ENCODE measurements around the gene INTS4.
"Not testable (repeated sequence)": the region's sequence is repeated elsewhere in the genome, so short reads cannot be mapped to it uniquely, and the experiment has no call there.

Gene INTS4

GRCh38 chr11:78033040-78033439 lies 38.6 kb upstream of the INTS4 start:
- Mint-ChIP-seq H3K27me3 (peaks cover 2% of the 10 kb centered on the region), H3K4me1 (ENCODE audit: low read depth) (peaks cover 7% of the 10 kb centered on the region), H3K9me3 (no peaks in the 10 kb centered on the region), H3K4me3 (no peak overlapping the region), H3K36me3 (ENCODE audit: low read depth) (no peaks in the 10 kb centered on the region), H3K27ac (no peak overlapping the region)
- intact Hi-C loops (cut with micrococcal nuclease), result no loop called here

GRCh38 chr11:78032090-78032489 lies 37.6 kb upstream of the INTS4 start:
- intact Hi-C loops (cut with micrococcal nuclease), result no loop called here
- no peak overlapping the region for H3K27ac Mint-ChIP-seq
- H3K36me3 Mint-ChIP-seq (ENCODE audit: low read depth), result no peaks in the 10 kb centered on the region
- H3K27me3 Mint-ChIP-seq, result peaks cover 2% of the 10 kb centered on the region
- no peaks in the 10 kb centered on the region for H3K9me3 Mint-ChIP-seq
- H3K4me3 Mint-ChIP-seq, result no peak overlapping the region
- peaks cover 3% of the 10 kb centered on the region for H3K4me1 Mint-ChIP-seq (ENCODE audit: low read depth)

GRCh38 chr11:78031629-78032028 lies 37.2 kb upstream of the INTS4 start:
- H3K4me1 Mint-ChIP-seq (ENCODE audit: low read depth), result no peaks in the 10 kb centered on the region
- H3K4me3 Mint-ChIP-seq, result no peak overlapping the region
- peaks cover 2% of the 10 kb centered on the region for H3K27me3 Mint-ChIP-seq
- intact Hi-C loops (cut with micrococcal nuclease), result no loop called here
- no peak overlapping the region for H3K27ac Mint-ChIP-seq
- no peaks in the 10 kb centered on the region for H3K36me3 Mint-ChIP-seq (ENCODE audit: low read depth)
- no peaks in the 10 kb centered on the region for H3K9me3 Mint-ChIP-seq

- intact Hi-C loops (cut with micrococcal nuclease), result no loop called here
- H3K27me3 Mint-ChIP-seq, result peaks cover 2% of the 10 kb centered on the region
- H3K9me3 Mint-ChIP-seq, result no peaks in the 10 kb centered on the region
- no peaks in the 10 kb centered on the region for H3K4me1 Mint-ChIP-seq (ENCODE audit: low read depth)
- no peaks in the 10 kb centered on the region for H3K36me3 Mint-ChIP-seq (ENCODE audit: low read depth)
- H3K4me3 Mint-ChIP-seq, result no peak overlapping the region
- no peak overlapping the region for H3K27ac Mint-ChIP-seq
These were observed 36.2 kb upstream of the INTS4 start for GRCh38 chr11:78030429-78031325.

GRCh38 chr11:78028423-78028822 lies 34.0 kb upstream of the INTS4 start:
- H3K27ac Mint-ChIP-seq; H3K4me1 Mint-ChIP-seq (ENCODE audit: low read depth); H3K9me3 Mint-ChIP-seq; H3K27me3 Mint-ChIP-seq; H3K36me3 Mint-ChIP-seq (ENCODE audit: low read depth); intact Hi-C loops (cut with micrococcal nuclease); H3K4me3 Mint-ChIP-seq: not testable (repeated sequence)

GRCh38 chr11:78027759-78028158 lies 33.3 kb upstream of the INTS4 start:
- Mint-ChIP-seq H3K36me3 (ENCODE audit: low read depth) (no peaks in the 10 kb centered on the region), H3K4me1 (ENCODE audit: low read depth) (peaks cover 3% of the 10 kb centered on the region), H3K27ac (no peak overlapping the region), H3K4me3 (no peak overlapping the region), H3K9me3 (no peaks in the 10 kb centered on the region), H3K27me3 (peaks cover 14% of the 10 kb centered on the region)
- intact Hi-C loops (cut with micrococcal nuclease), result no loop called here

- no peak overlapping the region for H3K4me3 Mint-ChIP-seq
- intact Hi-C loops (cut with micrococcal nuclease), result no loop called here
- H3K9me3 Mint-ChIP-seq, result no peaks in the 10 kb centered on the region
- peaks cover 23% of the 10 kb centered on the region for H3K27me3 Mint-ChIP-seq
- no peaks in the 10 kb centered on the region for H3K36me3 Mint-ChIP-seq (ENCODE audit: low read depth)
- H3K27ac Mint-ChIP-seq, result no peak overlapping the region
- H3K4me1 Mint-ChIP-seq (ENCODE audit: low read depth), result peaks cover 8% of the 10 kb centered on the region
These were observed 30.9 kb upstream of the INTS4 start for GRCh38 chr11:78025378-78025777.

- no peaks in the 10 kb centered on the region for H3K36me3 Mint-ChIP-seq (ENCODE audit: low read depth)
- no peak overlapping the region for H3K27ac Mint-ChIP-seq
- intact Hi-C loops (cut with micrococcal nuclease), result no loop called here
- H3K27me3 Mint-ChIP-seq, result peaks cover 24% of the 10 kb centered on the region
- no peaks in the 10 kb centered on the region for H3K9me3 Mint-ChIP-seq
- peaks cover 8% of the 10 kb centered on the region for H3K4me1 Mint-ChIP-seq (ENCODE audit: low read depth)
- no peak overlapping the region for H3K4me3 Mint-ChIP-seq
These were observed 29.0 kb upstream of the INTS4 start for GRCh38 chr11:78023426-78023825.

GRCh38 chr11:78022397-78023396 lies 28.2 kb upstream of the INTS4 start, which contains the start of gene KCTD14:
Gene KCTD14 (minus strand): TSS chr11:78023276. CDS start chr11:78023249, 27 bp downstream.
- Mint-ChIP-seq H3K27me3 (peaks cover 24% of the 10 kb centered on the region), H3K36me3 (ENCODE audit: low read depth) (no peaks in the 10 kb centered on the region), H3K9me3 (no peaks in the 10 kb centered on the region), H3K4me1 (ENCODE audit: low read depth) (peaks cover 8% of the 10 kb centered on the region), H3K27ac (no peak within 1 kb of the TSS), H3K4me3 (peak within 1 kb of the TSS; percentile 62)
- intact Hi-C loops (cut with micrococcal nuclease), result no loop called here

- Mint-ChIP-seq H3K27ac (no peak overlapping the region), H3K27me3 (peaks cover 26% of the 10 kb centered on the region), H3K9me3 (no peaks in the 10 kb centered on the region), H3K4me1 (ENCODE audit: low read depth) (peaks cover 8% of the 10 kb centered on the region), H3K36me3 (ENCODE audit: low read depth) (no peaks in the 10 kb centered on the region), H3K4me3 (no peak overlapping the region)
- intact Hi-C loops (cut with micrococcal nuclease), result no loop called here
These were observed 27.1 kb upstream of the INTS4 start for GRCh38 chr11:78021611-78022010.

- H3K27me3 Mint-ChIP-seq, result peaks cover 26% of the 10 kb centered on the region
- H3K4me1 Mint-ChIP-seq (ENCODE audit: low read depth), result peaks cover 8% of the 10 kb centered on the region
- H3K9me3 Mint-ChIP-seq, result no peaks in the 10 kb centered on the region
- no peak overlapping the region for H3K27ac Mint-ChIP-seq
- intact Hi-C loops (cut with micrococcal nuclease), result no loop called here
- no peaks in the 10 kb centered on the region for H3K36me3 Mint-ChIP-seq (ENCODE audit: low read depth)
- H3K4me3 Mint-ChIP-seq, result no peak overlapping the region
These were observed 25.8 kb upstream of the INTS4 start for GRCh38 chr11:78020246-78020645.

GRCh38 chr11:78019808-78020207 lies 25.3 kb upstream of the INTS4 start:
- H3K9me3 Mint-ChIP-seq, result no peaks in the 10 kb centered on the region
- no peak overlapping the region for H3K27ac Mint-ChIP-seq
- H3K4me3 Mint-ChIP-seq, result no peak overlapping the region
- H3K36me3 Mint-ChIP-seq (ENCODE audit: low read depth), result no peaks in the 10 kb centered on the region
- intact Hi-C loops (cut with micrococcal nuclease), result no loop called here
- H3K27me3 Mint-ChIP-seq, result peaks cover 29% of the 10 kb centered on the region
- H3K4me1 Mint-ChIP-seq (ENCODE audit: low read depth), result peaks cover 8% of the 10 kb centered on the region

- Mint-ChIP-seq H3K36me3 (ENCODE audit: low read depth) (no peaks in the 10 kb centered on the region), H3K4me3 (no peak overlapping the region), H3K27me3 (peaks cover 6% of the 10 kb centered on the region), H3K9me3 (no peaks in the 10 kb centered on the region), H3K4me1 (ENCODE audit: low read depth) (no peaks in the 10 kb centered on the region), H3K27ac (no peak overlapping the region)
- intact Hi-C loops (cut with micrococcal nuclease), result no loop called here
These were observed 21.4 kb upstream of the INTS4 start for GRCh38 chr11:78015878-78016277.

- H3K36me3 Mint-ChIP-seq (ENCODE audit: low read depth); H3K27me3 Mint-ChIP-seq; H3K4me1 Mint-ChIP-seq (ENCODE audit: low read depth); H3K4me3 Mint-ChIP-seq; intact Hi-C loops (cut with micrococcal nuclease); H3K27ac Mint-ChIP-seq; H3K9me3 Mint-ChIP-seq: not testable (repeated sequence)
These were observed 20.6 kb upstream of the INTS4 start for GRCh38 chr11:78014937-78015520.
